ENCODE results near the gene PTPRD. TPM values are rescaled to one million over a fixed set of nuclear protein-coding genes. Genes with fewer than 3 reads are reported as not detected.

PTPRD gene
- total and polyA plus RNA-seq, 5 donors from 2014 or later, result 0.47 TPM; not detected in 4

GRCh38 chr9:8366161-8366926 is 2246.5 kb downstream of the PTPRD start:
- no peaks in the 10 kb centered on the region for H3K4me1 Mint-ChIP-seq
- no peak for DNase-seq

GRCh38 chr9:8365466-8366160 is 2247.2 kb downstream of the PTPRD start:
- no peaks in the 10 kb centered on the region for H3K4me1 Mint-ChIP-seq
- no peaks in the 10 kb centered on the region for H3K27me3 Mint-ChIP-seq
- H3K9me3 Mint-ChIP-seq, result peaks cover 0 to 2% (median 0%) of the 10 kb centered on the region in 7 donors
- Histone ChIP-seq H3K4me3 (ENCODE audit: low read depth, low read length) (no peak overlapping the region), H3K27ac (ENCODE audit: insufficient read depth, low read length, poor library complexity, severe bottlenecking) (no peak overlapping the region), H3K4me1 (ENCODE audit: control insufficient read depth, insufficient read depth, low read length, poor library complexity, severe bottlenecking) (no peaks in the 10 kb centered on the region), H3K9me3 (ENCODE audit: control insufficient read depth in 2 of 2, low read length in 2 of 2) (no peaks in the 10 kb centered on the region), H3K27me3 (ENCODE audit: control insufficient read depth, insufficient read depth, low read length) (no peaks in the 10 kb centered on the region), H3K36me3 (ENCODE audit: control insufficient read depth, insufficient read depth, low read length) (no peaks in the 10 kb centered on the region)
- no peaks in the 10 kb centered on the region for H3K36me3 Mint-ChIP-seq
- no peak overlapping the region for H3K4me3 Mint-ChIP-seq
- no peak for ATAC-seq (ENCODE audit: low read depth in 2 of 2)
- H3K27ac Mint-ChIP-seq, result no peak overlapping the region
- no peak for DNase-seq

More at GRCh38 chr9:8366161-8366926, 2246.5 kb downstream of the PTPRD start:
- Histone ChIP-seq H3K4me3 (ENCODE audit: low read depth, low read length) (no peak overlapping the region), H3K27me3 (ENCODE audit: control insufficient read depth, insufficient read depth, low read length) (no peaks in the 10 kb centered on the region), H3K27ac (ENCODE audit: insufficient read depth, low read length, poor library complexity, severe bottlenecking) (no peak overlapping the region), H3K36me3 (ENCODE audit: control insufficient read depth, insufficient read depth, low read length) (no peaks in the 10 kb centered on the region), H3K4me1 (ENCODE audit: control insufficient read depth, insufficient read depth, low read length, poor library complexity, severe bottlenecking) (no peaks in the 10 kb centered on the region), H3K9me3 (ENCODE audit: control insufficient read depth in 2 of 2, low read length in 2 of 2) (no peaks in the 10 kb centered on the region)
- Mint-ChIP-seq H3K27me3 (no peaks in the 10 kb centered on the region), H3K4me3 (no peak overlapping the region), H3K9me3 (peaks cover 0 to 4% (median 0%) of the 10 kb centered on the region in 7 donors), H3K27ac (no peak overlapping the region), H3K36me3 (no peaks in the 10 kb centered on the region)
- ATAC-seq (ENCODE audit: low read depth in 2 of 2), result no peak

- no peak for ATAC-seq (ENCODE audit: low read depth in 2 of 2)
- Mint-ChIP-seq H3K36me3 (no peaks in the 10 kb centered on the region), H3K4me3 (no peak overlapping the region), H3K27ac (no peak overlapping the region), H3K9me3 (peaks cover 0 to 2% (median 0%) of the 10 kb centered on the region in 7 donors), H3K4me1 (no peaks in the 10 kb centered on the region), H3K27me3 (no peaks in the 10 kb centered on the region)
- Histone ChIP-seq H3K4me1 (ENCODE audit: control insufficient read depth, insufficient read depth, low read length, poor library complexity, severe bottlenecking) (no peaks in the 10 kb centered on the region), H3K4me3 (ENCODE audit: low read depth, low read length) (no peak overlapping the region), H3K9me3 (ENCODE audit: control insufficient read depth in 2 of 2, low read length in 2 of 2) (no peaks in the 10 kb centered on the region), H3K36me3 (ENCODE audit: control insufficient read depth, insufficient read depth, low read length) (no peaks in the 10 kb centered on the region), H3K27me3 (ENCODE audit: control insufficient read depth, insufficient read depth, low read length) (no peaks in the 10 kb centered on the region), H3K27ac (ENCODE audit: insufficient read depth, low read length, poor library complexity, severe bottlenecking) (no peak overlapping the region)
- DNase-seq, result no peak
Measured at GRCh38 chr9:8365029-8365428, 2247.8 kb downstream of the PTPRD start.

GRCh38 chr9:8364026-8364752 is 2248.6 kb downstream of the PTPRD start:
- Mint-ChIP-seq H3K4me1 (no peaks in the 10 kb centered on the region), H3K9me3 (peaks cover 0 to 1% (median 0%) of the 10 kb centered on the region in 7 donors), H3K27me3 (no peaks in the 10 kb centered on the region), H3K27ac (no peak overlapping the region), H3K4me3 (no peak overlapping the region), H3K36me3 (no peaks in the 10 kb centered on the region)
- no peak overlapping the region for H3K27ac ChIP-seq (ENCODE audit: insufficient read depth, low read length, poor library complexity, severe bottlenecking)
- H3K4me1 ChIP-seq (ENCODE audit: control insufficient read depth, insufficient read depth, low read length, poor library complexity, severe bottlenecking), result no peaks in the 10 kb centered on the region
- no peak for ATAC-seq (ENCODE audit: low read depth in 2 of 2)
- DNase-seq, result no peak
- H3K36me3 ChIP-seq (ENCODE audit: control insufficient read depth, insufficient read depth, low read length), result no peaks in the 10 kb centered on the region
- no peaks in the 10 kb centered on the region for H3K9me3 ChIP-seq (ENCODE audit: control insufficient read depth in 2 of 2, low read length in 2 of 2)
- no peak overlapping the region for H3K4me3 ChIP-seq (ENCODE audit: low read depth, low read length)
- no peaks in the 10 kb centered on the region for H3K27me3 ChIP-seq (ENCODE audit: control insufficient read depth, insufficient read depth, low read length)

- Mint-ChIP-seq H3K4me3 (no peak overlapping the region), H3K27me3 (no peaks in the 10 kb centered on the region), H3K27ac (no peak overlapping the region), H3K36me3 (no peaks in the 10 kb centered on the region), H3K9me3 (peaks cover 0 to 1% (median 0%) of the 10 kb centered on the region in 7 donors), H3K4me1 (no peaks in the 10 kb centered on the region)
- Histone ChIP-seq H3K27me3 (ENCODE audit: control insufficient read depth, insufficient read depth, low read length) (no peaks in the 10 kb centered on the region), H3K9me3 (ENCODE audit: control insufficient read depth in 2 of 2, low read length in 2 of 2) (no peaks in the 10 kb centered on the region), H3K27ac (ENCODE audit: insufficient read depth, low read length, poor library complexity, severe bottlenecking) (no peak overlapping the region), H3K4me1 (ENCODE audit: control insufficient read depth, insufficient read depth, low read length, poor library complexity, severe bottlenecking) (no peaks in the 10 kb centered on the region), H3K36me3 (ENCODE audit: control insufficient read depth, insufficient read depth, low read length) (no peaks in the 10 kb centered on the region), H3K4me3 (ENCODE audit: low read depth, low read length) (no peak overlapping the region)
- DNase-seq (no peak), ATAC-seq (ENCODE audit: low read depth in 2 of 2) (no peak)
Measured at GRCh38 chr9:8362250-8362649, 2250.6 kb downstream of the PTPRD start.

- no peaks in the 10 kb centered on the region for H3K27me3 Mint-ChIP-seq
- ATAC-seq (ENCODE audit: low read depth in 2 of 2) (no peak), DNase-seq (no peak)
- no peak overlapping the region for H3K4me3 Mint-ChIP-seq
- H3K27ac Mint-ChIP-seq, result no peak overlapping the region
- Histone ChIP-seq H3K27ac (ENCODE audit: insufficient read depth, low read length, poor library complexity, severe bottlenecking) (no peak overlapping the region), H3K27me3 (ENCODE audit: control insufficient read depth, insufficient read depth, low read length) (no peaks in the 10 kb centered on the region), H3K4me1 (ENCODE audit: control insufficient read depth, insufficient read depth, low read length, poor library complexity, severe bottlenecking) (no peaks in the 10 kb centered on the region), H3K4me3 (ENCODE audit: low read depth, low read length) (no peak overlapping the region), H3K9me3 (ENCODE audit: control insufficient read depth in 2 of 2, low read length in 2 of 2) (no peaks in the 10 kb centered on the region), H3K36me3 (ENCODE audit: control insufficient read depth, insufficient read depth, low read length) (no peaks in the 10 kb centered on the region)
- H3K9me3 Mint-ChIP-seq, result peaks cover 0 to 1% (median 0%) of the 10 kb centered on the region in 7 donors
- H3K36me3 Mint-ChIP-seq, result no peaks in the 10 kb centered on the region
- no peaks in the 10 kb centered on the region for H3K4me1 Mint-ChIP-seq
Measured at GRCh38 chr9:8361364-8361763, 2251.4 kb downstream of the PTPRD start.

GRCh38 chr9:8356406-8356805 is 2256.4 kb downstream of the PTPRD start:
- no peak overlapping the region for H3K27ac Mint-ChIP-seq

More at GRCh38 chr9:8356406-8356805, 2256.4 kb downstream of the PTPRD start:
- DNase-seq, result no peak
- Mint-ChIP-seq H3K36me3 (no peaks in the 10 kb centered on the region), H3K27me3 (no peaks in the 10 kb centered on the region), H3K9me3 (peaks cover 0 to 2% (median 0%) of the 10 kb centered on the region in 7 donors), H3K4me3 (no peak overlapping the region), H3K4me1 (no peaks in the 10 kb centered on the region)
- no peak for ATAC-seq (ENCODE audit: low read depth in 2 of 2)
- no peaks in the 10 kb centered on the region for H3K9me3 ChIP-seq (ENCODE audit: control insufficient read depth in 2 of 2, low read length in 2 of 2)
- H3K36me3 ChIP-seq (ENCODE audit: control insufficient read depth, insufficient read depth, low read length), result no peaks in the 10 kb centered on the region
- no peak overlapping the region for H3K27ac ChIP-seq (ENCODE audit: insufficient read depth, low read length, poor library complexity, severe bottlenecking)
- no peaks in the 10 kb centered on the region for H3K27me3 ChIP-seq (ENCODE audit: control insufficient read depth, insufficient read depth, low read length)
- H3K4me1 ChIP-seq (ENCODE audit: control insufficient read depth, insufficient read depth, low read length, poor library complexity, severe bottlenecking), result no peaks in the 10 kb centered on the region
- no peak overlapping the region for H3K4me3 ChIP-seq (ENCODE audit: low read depth, low read length)
